Measurements from ENCODE around the gene PEAR1.

PEAR1 gene

DNA sequence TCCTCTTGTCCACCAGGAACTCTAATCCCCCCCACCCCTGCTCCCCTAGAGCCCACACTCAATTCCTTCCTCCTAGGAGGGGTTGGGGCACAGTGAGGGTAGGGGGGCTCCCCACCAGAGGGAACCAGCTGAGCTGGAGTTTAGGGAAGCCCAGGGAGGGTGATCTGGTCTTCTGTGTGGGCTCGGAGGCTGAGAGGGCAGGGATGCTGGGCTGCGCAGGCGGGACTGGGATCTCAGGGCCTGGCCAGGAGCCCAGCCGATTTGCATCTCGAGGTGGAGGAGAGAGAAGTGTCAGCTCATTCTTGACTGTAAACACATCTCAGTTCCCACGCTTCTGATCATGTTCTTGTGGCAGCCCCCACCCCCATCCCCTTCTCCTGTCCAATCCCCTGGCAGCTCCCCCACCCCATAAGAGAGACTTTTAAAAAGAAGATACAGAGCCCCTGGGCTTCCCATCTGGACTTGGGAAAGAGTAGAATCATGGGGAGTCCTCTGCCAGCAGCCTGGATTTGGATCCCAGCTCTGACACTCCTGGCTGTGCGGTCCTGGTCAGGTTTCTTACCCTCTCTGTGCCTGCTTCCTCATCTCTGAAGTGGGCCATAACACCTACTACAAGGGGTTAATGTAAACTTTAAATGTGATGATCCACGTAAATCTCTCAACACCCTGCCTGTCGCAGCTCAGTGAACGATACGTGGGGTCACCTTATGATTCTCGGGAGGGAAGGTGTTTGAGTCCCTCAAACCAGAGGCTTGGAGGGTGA is 6.6 kb downstream of the PEAR1 start:
- DNase-seq (ENCODE audit: low spot score): no peak

DNA sequence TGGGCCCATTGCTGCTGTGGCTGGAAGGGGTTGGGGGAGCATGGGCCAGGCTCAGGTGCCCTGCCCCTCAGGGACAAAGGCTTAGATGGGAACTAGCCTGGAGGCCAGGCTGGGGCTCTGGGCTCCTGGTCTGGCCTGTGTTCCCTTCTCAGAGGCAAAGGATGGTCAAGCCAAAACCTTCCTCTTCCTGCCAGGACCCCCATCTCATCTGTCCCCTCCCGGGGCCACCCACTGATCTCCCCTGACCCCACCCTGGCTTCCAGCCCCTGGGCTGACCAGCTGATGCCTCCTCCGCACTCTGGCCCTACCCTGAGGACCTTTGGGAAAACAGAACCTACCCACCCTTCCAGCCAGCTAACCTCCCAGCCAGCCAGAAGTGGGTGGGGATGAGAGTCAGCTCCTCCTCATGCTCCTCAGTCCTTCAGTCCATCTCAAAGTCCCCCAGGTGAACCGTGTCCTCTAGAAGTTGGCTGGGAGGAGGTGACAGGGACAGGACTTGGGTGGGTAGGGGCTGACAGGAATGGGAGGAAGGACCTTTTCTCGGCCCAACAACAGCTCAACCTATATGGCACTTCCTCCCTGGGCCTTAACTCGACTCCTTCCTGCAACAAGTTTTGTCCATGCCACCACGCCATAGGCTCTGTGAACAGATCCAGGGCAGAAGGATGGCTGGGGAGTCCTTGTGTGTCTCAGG is 7.5 kb downstream of the PEAR1 start:
- no peak for DNase-seq (ENCODE audit: low spot score)

DNA sequence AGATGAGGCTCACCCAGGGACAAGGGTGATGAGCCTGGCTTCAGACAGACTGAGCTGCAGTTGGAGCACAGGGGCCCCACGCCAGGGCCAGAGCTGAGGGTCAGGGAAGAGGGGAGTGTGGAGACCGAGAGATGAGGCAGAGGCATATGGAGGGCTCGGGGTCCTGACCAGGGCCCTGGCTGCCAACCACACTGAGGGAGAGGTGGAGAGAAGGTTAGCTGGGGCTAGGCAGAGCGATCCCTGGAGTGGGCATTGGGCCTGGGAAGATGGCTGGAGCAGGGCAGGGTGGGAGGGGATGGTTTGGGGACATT is 8.0 kb downstream of the PEAR1 start:
- DNase-seq (ENCODE audit: low spot score): no peak

DNA sequence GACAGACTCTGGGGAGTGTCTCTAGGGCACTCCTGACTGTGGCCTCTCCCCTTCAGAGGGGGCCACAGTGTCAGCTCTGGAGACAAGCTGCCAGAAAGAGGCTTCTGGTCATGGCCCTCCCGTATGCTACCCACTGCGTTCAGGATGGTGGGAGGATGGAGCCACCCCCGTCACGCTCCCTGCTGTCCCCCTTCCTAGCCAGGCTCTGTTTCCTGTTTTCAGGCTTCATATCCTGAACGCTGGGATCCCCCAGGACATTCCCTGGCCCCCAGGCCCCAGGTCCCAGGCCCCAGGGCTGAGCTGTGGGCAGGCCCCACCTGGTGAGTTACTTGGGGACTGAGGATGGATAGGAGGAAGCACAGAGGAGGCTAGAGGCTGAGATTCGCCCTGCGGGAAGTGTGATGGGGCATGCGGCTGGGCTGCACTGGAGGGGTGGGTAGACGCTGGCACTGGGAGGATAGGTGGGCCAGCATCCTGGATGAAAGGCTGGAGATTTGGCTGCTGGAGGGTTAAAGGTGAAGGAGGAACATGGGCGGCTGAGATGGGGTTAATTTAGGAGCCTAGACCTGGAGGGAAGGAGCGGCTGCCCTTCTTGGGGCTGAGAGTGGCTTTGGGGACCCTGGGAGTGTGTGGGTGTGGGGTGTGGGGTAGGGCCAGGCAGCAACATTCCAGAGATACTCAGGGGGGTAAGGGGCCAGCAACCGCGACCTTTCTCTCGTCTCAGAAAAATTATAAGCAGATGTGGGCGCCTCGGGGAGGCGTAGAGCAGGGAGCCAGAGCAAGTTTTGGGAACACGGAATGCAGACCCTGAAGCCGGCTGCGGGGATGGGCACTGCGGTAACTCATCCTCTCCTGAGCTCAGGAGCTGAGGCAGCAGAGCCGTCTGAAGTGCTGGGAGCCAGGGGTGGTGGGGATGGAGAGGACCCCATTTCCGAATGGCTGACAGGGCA is 8.7 kb downstream of the PEAR1 start:
- DNase-seq (ENCODE audit: low spot score): no peak

DNA sequence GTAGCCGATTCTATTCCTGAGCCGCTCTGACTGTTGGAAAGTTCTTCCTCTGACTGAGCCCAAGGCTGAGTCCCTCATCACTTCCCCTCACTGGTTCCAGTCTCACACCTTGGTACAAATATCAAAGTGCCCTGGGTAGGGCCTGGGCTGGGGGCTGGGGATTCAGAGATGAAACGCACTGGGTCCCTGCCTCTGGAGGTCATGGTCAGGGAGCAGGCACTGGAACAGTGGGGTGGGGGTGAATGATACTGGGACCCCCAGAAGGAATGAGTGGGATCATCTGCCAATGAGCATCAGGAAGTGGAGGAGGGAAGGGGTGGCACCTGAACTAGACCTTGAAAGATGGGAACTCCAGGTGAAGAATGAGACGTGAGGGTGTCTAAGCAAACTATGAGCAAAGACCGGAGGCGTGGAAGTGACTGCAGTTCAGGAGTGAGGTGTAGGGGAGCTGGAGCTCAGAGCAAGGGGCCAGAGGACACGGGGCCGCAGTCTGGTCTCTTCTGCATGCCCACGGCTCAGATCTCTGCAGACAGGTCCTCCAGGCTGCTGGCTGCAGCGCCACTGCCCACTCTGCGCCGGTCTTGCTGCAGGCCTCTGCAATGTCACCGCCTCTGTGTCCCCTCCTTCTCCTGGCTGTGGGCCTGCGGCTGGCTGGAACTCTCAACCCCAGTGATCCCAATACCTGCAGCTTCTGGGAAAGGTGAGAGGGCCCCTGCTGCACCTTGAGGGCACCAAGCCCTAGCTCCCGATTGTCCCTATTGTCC is 10.0 kb downstream of the PEAR1 start:
- no peak for DNase-seq (ENCODE audit: low spot score)

DNA sequence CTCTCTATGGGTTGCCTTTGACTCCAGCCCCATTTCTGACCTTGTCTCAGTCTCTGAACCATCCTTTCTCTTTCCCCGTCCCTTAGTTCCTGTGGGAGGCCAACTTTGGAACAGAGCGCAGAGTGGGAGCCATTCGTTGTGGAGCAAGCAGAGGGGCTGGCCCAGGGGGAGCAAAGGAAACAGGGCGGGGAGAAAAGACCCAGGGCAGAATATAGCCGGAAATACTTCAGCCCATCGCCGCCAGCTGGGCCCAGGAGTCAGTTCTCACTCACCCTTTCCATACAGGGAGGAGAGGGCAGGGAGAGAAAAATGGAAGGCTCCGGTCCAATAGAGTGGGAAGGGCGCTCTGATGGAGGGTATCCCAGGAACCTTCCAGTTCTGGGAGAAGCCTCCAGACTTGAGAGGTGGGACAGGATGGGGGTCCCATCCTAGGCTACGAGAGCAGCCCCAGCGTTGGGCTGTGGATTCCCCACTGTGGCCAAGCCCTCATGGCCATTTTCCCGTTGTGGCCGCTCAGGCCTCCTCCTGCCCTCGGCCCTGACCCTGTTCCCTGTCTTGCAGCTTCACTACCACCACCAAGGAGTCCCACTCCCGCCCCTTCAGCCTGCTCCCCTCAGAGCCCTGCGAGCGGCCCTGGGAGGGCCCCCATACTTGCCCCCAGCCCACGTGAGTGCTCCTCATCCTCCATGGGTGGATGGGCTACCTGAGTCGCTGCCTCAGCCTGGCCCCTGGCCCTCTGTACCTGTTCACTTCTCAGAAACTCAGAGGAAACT is 10.9 kb downstream of the PEAR1 start:
- no peak for DNase-seq (ENCODE audit: low spot score)

DNA sequence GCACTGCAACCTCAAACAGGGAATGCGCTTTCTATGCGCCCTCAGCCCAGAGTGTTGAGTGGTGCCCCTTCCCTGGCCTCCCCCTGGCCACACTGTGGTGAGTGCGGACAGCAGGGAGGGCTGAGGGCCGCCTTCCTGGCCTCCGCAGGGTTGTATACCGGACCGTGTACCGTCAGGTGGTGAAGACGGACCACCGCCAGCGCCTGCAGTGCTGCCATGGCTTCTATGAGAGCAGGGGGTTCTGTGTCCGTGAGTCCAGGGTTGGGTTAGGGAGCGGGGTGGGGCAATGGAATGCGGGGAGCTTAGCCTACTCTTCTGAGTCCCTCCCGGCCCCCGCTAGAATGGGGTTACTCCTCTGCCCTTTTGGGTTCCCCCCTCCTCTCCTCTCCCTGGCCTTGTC is 11.7 kb downstream of the PEAR1 start:
- DNase-seq (ENCODE audit: low spot score): no peak

DNA sequence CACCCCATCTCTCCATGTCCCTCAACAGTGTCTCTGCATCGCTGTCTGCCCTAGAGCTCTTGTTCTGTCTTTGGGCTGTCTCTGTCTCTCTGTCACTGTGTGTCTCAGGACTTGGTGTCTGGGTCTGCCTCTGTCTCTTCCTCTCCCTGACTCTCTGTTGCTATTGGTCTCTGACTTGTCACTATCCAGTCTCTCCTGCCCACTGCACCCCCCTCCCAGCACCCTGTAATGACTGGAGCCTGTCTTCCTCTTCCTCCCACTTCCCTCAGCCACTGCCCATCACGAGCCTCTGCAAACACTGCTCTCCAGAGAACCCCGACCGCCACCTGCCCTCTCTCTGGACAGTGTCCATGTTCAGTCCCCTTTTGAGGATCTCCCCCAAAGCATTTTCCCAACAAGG is 12.1 kb downstream of the PEAR1 start:
- no peak for DNase-seq (ENCODE audit: low spot score)

DNA sequence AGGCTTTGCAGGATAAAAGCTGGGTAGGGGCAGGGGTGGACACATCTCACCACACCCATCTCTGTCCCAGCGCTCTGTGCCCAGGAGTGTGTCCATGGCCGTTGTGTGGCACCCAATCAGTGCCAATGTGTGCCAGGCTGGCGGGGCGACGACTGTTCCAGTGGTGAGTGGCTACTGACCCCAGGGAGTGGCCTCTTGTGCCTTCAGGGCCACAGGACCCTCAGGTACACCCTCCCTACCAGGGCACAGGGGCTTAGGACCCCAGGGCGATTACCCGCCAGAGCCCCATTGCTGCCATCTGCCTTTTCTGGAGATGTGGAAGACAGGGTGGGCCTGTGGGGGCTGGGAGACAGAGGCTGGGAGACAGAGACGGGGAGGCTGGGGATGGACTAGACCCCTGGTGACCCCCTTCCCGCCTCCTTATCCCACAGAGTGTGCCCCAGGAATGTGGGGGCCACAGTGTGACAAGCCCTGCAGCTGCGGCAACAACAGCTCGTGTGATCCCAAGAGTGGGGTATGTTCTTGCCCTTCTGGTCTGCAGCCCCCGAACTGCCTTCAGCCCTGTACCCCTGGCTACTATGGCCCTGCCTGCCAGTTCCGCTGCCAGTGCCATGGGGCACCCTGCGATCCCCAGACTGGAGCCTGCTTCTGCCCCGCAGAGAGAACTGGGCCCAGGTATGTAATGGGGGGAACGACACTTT is 12.8 kb downstream of the PEAR1 start:
- DNase-seq (ENCODE audit: low spot score): no peak

DNA sequence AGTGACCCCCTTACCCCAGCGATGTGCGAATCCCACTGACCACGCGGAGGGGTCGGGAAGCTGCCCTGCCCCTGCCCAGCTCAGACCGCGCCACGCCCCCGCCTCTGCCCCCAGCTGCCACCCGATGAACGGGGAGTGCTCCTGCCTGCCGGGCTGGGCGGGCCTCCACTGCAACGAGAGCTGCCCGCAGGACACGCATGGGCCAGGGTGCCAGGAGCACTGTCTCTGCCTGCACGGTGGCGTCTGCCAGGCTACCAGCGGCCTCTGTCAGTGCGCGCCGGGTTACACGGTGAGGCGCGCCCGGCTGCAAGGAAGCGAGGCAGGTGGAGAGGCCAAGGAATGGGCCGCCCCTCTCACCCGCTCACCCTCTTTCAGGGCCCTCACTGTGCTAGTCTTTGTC is 15.0 kb downstream of the PEAR1 start:
- no peak for DNase-seq (ENCODE audit: low spot score)

DNA sequence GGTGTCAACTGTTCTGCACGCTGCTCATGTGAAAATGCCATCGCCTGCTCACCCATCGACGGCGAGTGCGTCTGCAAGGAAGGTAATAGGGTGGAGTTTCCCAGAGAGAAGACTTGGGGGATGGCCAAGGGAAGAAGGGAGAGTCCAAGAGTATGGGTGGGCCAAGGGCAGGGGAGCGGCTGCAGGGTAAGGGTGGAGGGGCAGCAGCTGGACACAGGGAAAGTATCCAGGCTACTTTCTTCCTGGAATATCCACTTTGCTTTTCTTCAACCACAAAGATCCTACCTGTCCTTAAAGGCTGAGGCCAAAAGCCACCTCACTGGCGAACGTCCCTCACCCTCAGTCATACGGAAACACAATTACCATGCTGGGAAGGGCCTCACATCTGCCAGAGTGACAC is 15.4 kb downstream of the PEAR1 start:
- DNase-seq (ENCODE audit: low spot score): no peak

DNA sequence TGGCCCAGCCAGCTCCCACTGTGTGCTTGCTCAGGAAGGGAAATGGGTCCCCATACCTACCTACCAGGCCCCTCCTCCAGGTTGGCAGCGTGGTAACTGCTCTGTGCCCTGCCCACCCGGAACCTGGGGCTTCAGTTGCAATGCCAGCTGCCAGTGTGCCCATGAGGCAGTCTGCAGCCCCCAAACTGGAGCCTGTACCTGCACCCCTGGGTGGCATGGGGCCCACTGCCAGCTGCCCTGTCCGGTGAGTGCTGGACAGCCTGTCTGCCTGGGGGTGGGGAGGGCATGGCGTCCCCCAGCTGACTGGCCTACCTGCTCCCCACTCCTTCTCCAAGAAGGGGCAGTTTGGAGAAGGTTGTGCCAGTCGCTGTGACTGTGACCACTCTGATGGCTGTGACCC is 16.2 kb downstream of the PEAR1 start:
- DNase-seq (ENCODE audit: low spot score): no peak

DNA sequence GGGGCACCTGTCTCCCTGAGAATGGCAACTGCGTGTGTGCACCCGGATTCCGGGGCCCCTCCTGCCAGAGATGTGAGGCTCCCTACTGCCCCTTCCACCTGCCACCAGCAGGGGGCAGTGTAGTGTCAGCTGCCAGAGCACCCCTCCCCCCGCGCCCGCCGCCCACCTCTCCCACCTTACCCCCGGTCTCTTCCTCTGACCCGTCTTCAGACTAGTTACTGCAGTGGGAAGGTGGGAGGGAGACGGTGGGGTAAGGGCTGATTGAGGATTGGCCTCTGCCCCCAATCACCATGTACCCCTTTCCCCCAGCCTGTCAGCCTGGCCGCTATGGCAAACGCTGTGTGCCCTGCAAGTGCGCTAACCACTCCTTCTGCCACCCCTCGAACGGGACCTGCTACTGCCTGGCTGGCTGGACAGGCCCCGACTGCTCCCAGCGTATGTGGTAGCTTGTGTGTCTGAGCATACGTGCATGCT is 16.8 kb downstream of the PEAR1 start:
- peak; percentile 44 for DNase-seq (ENCODE audit: low spot score)

DNA sequence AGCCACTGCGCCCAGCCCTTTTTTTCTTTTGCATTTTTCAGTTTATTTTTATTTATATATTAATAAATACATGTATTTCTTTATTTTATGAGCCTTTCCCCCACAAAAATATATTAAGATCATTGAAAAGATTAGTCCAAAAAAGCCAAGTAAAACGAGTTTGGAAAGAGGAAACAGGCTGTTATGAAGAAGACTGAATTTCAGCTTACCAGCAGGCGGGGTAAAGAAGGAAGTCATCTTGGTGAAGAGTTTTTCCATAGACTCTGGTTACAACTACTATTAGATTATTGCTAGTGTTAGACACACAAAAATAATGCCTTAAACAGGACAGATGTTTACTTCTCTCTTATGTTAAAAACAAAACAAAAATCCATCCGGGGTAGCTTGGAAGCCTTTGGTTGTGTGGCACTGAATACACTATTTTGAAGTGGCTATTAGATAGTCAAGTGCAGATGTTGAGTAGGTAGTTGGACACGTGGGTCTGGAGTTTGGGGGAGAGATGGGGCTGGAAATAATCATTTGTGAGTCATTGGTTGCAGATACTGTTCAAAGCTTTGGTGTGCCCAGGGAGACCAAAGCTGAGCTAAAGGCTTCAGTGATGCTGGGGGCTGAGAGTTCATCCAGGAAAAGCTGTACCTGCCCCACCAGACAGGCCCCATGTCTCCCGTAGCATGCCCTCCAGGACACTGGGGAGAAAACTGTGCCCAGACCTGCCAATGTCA is 18.2 kb downstream of the PEAR1 start:
- DNase-seq (ENCODE audit: low spot score): no peak

DNA sequence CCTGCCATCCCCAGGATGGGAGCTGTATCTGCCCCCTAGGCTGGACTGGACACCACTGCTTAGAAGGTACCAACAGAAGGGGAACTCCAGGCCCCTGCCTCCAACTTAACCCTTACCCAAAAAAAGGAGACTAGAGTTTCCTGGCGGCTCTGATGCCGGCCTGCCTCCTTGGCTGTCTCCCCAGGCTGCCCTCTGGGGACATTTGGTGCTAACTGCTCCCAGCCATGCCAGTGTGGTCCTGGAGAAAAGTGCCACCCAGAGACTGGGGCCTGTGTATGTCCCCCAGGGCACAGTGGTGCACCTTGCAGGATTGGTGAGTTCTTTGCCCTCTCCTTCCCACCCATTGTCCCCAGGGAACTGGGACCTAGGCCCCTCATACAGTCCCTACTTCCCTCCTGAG is 18.8 kb downstream of the PEAR1 start:
- no peak for DNase-seq (ENCODE audit: low spot score)

DNA sequence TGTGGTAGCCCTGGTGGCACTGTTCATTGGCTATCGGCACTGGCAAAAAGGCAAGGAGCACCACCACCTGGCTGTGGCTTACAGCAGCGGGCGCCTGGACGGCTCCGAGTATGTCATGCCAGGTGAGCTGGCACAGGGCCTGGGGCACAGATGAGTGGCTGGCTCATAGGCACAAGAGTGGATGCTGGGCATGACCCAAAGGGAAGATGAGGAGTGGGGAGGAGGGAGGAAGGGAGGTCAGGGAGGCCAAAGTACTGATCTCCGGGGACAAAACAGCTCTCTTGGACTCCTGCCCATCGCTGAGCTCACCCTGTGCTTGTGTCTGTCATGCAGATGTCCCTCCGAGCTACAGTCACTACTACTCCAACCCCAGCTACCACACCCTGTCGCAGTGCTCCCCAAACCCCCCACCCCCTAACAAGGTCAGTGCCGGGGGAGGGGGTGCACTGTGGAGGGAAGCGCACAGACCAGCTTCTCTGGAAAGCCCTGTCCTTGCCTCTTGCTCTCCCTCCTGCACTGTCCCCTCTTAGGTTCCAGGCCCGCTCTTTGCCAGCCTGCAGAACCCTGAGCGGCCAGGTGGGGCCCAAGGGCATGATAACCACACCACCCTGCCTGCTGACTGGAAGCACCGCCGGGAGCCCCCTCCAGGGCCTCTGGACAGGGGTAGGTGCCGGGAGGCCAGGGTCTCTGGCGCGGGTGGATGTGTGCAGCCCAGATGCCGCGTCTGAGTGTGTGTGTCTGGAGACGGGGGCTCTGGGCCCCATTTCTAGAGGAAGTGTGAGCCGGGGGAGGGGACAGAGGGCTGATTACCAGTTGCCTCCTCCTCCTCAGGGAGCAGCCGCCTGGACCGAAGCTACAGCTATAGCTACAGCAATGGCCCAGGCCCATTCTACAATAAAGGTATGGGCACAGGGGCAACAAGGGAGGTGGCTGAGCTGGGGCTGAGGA is 19.6 kb downstream of the PEAR1 start:
- DNase-seq (ENCODE audit: low spot score): no peak

DNA sequence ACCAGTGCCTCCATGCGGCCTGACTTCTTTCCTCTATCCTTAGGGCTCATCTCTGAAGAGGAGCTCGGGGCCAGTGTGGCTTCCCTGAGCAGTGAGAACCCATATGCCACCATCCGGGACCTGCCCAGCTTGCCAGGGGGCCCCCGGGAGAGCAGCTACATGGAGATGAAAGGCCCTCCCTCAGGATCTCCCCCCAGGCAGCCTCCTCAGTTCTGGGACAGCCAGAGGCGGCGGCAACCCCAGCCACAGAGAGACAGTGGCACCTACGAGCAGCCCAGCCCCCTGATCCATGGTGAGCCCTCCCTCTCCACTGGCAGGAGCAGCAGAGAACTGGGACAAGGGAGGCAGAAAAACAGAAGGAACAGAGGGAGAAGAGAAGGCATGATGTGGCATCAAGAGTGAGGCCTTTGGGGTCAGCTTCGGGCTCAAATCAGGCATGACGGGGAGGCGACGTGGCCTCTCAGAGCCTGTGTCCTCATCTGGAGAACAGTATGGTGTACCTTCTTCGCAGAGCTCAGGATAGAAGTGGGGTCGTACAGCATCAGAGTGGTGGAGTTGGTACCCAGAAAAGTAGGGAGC is 20.4 kb downstream of the PEAR1 start:
- no peak for DNase-seq (ENCODE audit: low spot score)

DNA sequence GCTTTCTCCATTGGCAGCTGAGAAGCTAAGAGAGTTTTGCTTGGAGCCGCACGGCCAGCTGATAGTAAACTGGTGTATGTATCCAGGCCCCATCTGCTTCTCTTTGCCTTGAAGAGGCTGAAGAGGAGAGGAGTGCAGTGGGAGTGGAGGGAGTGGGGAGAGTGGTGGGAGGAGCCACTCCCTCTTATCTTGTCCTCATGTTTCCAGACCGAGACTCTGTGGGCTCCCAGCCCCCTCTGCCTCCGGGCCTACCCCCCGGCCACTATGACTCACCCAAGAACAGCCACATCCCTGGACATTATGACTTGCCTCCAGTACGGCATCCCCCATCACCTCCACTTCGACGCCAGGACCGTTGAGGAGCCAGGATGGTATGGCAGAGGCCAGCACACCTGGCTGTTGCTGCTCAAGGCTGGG is 20.9 kb downstream of the PEAR1 start:
- DNase-seq (ENCODE audit: low spot score): no peak
